ES-I3 (cell line): ENCODE results near the gene USP7.

Experiments
- H3K36me3 ChIP-seq: 2 replicates; pipeline ENCODE4 v1.6.1; 2013; ENCODE audit warnings: mild to moderate bottlenecking, low read length, control low read depth, moderate library complexity; ENCODE audit not compliant: insufficient read depth
- H3K4me1 ChIP-seq: 2 replicates; pipeline ENCODE4 v1.6.1; 2013; ENCODE audit warnings: mild to moderate bottlenecking, control low read depth, low read length; ENCODE audit not compliant: insufficient read depth
- H3K9ac ChIP-seq: 2 replicates; pipeline ENCODE4 v1.6.1; 2013; ENCODE audit warnings: low read depth, mild to moderate bottlenecking, low read length, moderate library complexity
- H3K9me3 ChIP-seq: 2 replicates; pipeline ENCODE4 v1.6.1; 2013; ENCODE audit warnings: mild to moderate bottlenecking, low read length, moderate library complexity; ENCODE audit not compliant: control insufficient read depth, insufficient read depth

The USP7 gene

DNA sequence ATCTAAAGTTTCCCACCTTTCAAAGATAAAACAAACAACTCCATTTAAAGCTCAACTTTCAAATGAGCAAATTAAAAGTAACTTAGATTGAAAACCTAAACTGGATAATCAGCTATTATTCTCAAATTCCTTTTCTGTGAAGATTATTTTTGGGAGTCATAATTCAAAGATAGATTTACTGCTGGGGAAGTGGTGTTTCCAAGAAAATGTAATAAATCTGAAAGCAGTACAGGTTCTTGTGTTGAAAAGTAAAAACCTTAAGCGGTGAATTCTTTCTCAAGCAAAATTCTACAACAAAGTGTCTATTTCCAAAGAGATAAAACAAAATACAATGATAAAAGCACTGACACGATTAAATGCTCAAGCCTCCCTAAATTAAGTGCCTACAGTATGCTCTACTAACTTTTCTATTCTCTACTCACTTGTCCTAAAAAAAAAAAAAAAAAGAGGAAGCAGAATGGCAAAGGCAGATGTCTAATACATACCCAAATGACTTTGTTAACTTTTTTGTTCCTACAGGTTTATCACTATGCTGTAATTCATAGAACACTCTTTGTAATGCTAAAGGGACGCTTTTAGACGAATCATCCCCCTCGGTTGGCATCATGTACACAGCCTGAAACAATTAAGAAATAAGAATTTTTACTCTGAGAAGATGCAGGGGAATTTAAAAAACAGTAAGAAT is 47.0 kb downstream of the USP7 start:
- no peaks in the 10 kb centered on the region for H3K9me3 ChIP-seq
- H3K9ac ChIP-seq: no peak overlapping the region
- no peaks in the 10 kb centered on the region for H3K4me1 ChIP-seq
- peaks cover 29% of the 10 kb centered on the region for H3K36me3 ChIP-seq

DNA sequence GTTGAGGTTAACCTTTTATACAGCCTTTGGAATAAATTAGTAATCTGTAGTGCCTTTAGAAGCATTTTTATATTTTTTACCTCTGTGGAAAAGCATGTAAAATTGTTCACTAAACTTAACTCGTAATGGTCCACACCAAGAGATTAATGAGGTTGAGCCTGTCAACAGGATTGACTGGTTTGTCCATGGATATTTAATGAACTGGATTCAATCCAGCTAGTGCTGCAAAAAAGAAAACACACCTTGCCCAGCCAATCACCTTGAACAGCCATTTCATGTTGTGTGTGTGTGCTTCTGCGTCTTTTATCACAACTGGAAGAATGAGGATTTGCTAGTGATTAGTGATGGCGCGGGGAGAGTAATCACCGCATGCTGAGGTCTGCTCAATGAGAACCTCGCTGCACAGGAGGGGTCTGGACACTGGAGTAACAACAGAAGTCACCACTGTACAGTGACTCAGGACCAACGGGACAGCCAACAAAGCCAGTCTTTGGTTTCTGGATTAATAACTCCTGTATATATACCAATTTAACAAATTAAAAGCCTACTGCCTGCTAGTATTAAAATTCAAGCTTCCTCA is 47.9 kb downstream of the USP7 start:
- H3K9me3 ChIP-seq: no peaks in the 10 kb centered on the region
- H3K9ac ChIP-seq: no peak overlapping the region
- H3K4me1 ChIP-seq: peaks cover 6% of the 10 kb centered on the region; the same call in 1 of the 2 replicates
- peaks cover 28% of the 10 kb centered on the region for H3K36me3 ChIP-seq

DNA sequence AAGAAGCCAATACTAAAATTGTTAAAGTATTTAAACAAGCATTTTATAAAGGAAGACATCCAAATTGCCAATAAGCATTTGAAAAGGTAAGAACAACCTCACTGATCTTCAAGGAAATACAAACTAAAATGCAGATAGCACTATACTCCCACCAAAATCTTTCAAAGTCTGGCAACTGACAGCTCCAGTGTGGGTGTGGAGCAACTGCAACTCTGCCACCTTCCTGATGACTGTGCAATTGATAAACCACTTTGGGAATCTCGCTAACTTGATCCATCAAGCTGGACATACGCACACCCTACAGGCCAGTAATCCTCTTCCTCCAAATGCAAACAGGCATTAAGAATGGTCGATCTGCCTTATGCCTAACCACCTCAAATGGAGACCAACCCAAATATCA is 49.6 kb downstream of the USP7 start:
- Histone ChIP-seq H3K36me3 (peaks cover 29% of the 10 kb centered on the region), H3K9ac (no peak overlapping the region), H3K9me3 (no peaks in the 10 kb centered on the region), H3K4me1 (peaks cover 9% of the 10 kb centered on the region)

DNA sequence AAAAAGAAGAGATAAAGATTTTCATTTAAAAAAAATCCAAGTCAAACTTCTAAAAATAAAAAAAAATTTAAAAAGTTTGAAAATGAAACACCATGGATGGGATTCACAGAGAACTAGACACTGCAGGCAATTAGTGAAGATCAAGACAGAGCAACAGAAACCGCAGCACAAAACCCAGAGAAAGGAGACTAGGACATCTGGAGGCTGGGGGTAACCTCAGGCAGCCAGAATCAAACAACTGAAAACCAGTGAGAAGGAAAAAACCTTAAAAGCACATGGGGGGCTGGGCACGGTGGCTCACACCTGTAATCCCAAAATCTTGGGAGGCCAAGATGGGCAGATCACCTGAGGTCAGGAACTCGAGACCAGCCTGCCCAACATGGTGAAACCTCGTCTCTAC is 50.9 kb downstream of the USP7 start:
- Histone ChIP-seq H3K36me3 (peaks cover 33% of the 10 kb centered on the region), H3K4me1 (peaks cover 18% of the 10 kb centered on the region), H3K9me3 (no peaks in the 10 kb centered on the region), H3K9ac (no peak overlapping the region)

DNA sequence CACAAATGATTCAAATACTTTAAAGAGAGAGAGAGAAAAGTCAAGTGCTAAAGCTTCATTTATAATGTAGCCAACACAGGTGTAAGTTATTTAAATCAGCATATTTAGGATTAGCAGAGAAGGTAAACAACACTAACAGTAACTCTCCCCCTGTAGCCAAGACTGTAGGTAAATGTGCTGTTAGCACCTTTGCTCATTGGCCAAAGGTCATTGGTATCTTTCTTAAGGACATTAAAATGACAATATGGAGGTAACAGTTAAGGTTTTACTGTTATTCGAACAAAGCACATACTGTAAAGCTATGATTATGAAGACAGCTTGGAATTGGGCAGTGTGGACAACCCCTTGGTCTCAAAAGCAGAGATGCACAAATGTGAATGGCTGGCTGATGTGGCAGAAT is 52.9 kb downstream of the USP7 start:
- H3K9me3 ChIP-seq: no peaks in the 10 kb centered on the region
- peaks cover 18% of the 10 kb centered on the region for H3K4me1 ChIP-seq
- H3K9ac ChIP-seq: no peak overlapping the region
- peaks cover 30% of the 10 kb centered on the region for H3K36me3 ChIP-seq

DNA sequence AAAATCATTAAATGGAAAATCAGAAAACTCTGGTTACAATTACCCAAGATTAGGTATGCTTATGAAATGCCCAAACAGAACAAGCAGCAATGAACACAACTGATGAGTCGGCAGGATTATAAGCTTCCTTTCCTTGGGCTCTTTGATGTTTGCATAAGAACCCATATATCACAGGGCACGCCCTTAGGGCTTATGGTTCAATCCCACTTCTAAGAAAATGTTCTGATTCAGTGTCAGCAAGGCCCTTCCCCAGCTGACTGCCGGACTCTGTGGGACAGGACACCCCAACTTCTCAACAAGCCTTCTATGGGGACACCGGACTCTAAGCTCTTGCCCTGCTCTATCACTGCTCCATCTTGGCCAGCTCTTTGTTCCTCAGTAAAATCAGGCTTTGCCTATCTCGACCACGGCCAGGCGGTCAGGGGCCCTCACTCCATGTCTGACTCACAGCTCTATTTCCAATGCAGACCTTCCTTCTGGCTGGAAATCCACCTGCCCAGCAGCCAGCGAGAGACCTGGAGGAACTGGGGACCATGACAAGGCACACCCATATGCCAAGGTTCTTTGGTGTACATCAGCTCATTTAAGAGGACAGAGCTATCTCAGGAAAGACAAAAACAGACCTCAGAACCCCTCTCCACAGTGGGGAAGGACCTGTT is 54.8 kb downstream of the USP7 start:
- Histone ChIP-seq H3K9me3 (no peaks in the 10 kb centered on the region), H3K36me3 (peaks cover 38% of the 10 kb centered on the region), H3K4me1 (peaks cover 18% of the 10 kb centered on the region), H3K9ac (no peak overlapping the region)

DNA sequence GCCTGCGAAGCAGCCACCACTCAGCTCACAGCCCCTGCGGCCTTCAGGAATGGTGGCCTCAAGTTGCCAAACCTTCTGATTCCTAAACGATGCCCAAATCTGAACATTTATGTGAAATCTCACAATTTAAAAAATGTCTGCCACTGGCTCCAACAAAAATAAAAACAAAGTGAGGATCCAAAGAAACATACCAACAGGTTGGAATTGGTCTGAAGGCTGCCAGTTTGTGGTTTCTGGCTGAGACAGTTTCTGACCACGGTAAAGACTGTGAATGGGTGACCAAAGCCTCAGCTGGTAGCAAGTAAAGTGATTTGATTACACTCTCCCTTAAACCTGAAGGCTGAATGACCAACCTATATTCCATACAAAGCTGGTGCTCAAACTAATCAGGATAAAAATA is 56.6 kb downstream of the USP7 start:
- Histone ChIP-seq H3K36me3 (peaks cover 47% of the 10 kb centered on the region), H3K4me1 (peaks cover 18% of the 10 kb centered on the region), H3K9me3 (no peaks in the 10 kb centered on the region), H3K9ac (no peak overlapping the region)

DNA sequence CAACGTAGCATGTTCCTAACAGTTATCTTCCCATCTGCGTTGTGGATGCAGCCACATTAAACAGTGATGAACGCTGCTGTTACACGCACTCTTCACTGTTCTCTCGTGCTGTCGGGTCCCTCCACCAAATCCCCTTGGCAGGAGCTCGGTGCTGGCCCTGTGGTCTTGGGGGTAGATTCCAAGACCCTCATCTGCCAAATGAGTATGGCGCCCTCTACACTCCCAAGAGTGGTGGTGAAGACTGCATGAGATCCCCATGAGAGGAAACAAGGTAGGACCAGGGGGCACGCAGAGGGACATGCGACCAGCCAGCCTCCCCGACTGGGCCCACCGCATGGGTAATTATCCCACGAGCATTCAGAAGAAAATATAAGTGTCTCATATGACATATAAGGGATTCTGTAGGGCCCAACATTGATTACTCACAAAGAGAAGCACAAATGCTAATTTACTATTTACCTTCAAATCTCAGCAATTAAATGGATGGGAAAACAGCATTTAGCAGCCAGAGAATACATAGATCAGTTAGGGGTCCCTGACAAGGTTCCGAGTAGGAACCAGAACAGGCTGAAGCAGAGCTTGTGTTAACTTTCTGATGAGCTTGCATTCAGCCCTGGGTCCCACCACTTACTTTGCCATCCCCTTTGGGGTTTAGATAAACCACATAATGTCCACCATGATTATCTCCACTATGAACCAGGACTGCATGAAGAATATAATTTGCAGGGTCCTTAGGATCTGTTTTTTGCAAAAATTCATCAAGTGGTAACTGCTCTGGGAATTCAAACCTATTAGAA is 57.7 kb downstream of the USP7 start:
- H3K9ac ChIP-seq: no peak overlapping the region

DNA sequence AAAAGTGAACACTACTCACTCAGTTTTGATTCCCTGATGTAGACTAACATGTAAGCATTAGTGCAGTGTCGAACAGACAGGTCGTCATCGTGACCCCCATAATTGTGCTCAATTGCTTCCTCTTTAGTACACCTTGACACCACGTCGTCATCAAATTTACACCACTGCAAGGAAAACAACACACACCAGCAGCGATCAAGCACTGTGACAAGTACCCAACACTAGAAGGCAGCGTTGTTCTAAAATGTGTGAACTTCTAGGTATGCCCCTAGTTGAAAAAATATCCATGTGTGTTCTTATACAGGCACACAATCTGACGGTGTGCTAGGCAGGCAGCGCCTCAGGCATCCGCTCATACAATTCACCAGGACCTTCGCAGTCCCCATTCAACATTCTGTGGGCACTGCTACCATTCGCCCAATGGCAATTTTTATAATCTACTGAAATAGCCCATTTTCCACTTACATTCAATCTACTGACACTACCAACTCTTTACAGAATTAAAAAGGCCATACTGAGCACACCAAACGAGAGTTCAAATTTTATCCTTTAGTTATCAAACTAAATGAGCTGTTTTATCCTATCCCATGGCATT is 58.4 kb downstream of the USP7 start:
- no peaks in the 10 kb centered on the region for H3K9me3 ChIP-seq
- no peak overlapping the region for H3K9ac ChIP-seq
- peaks cover 11% of the 10 kb centered on the region for H3K4me1 ChIP-seq
- H3K36me3 ChIP-seq: peaks cover 52% of the 10 kb centered on the region

More for the DNA sequence above, 57.7 kb downstream of the USP7 start:
- H3K36me3 ChIP-seq: peaks cover 57% of the 10 kb centered on the region
- peaks cover 13% of the 10 kb centered on the region for H3K4me1 ChIP-seq
- no peaks in the 10 kb centered on the region for H3K9me3 ChIP-seq

DNA sequence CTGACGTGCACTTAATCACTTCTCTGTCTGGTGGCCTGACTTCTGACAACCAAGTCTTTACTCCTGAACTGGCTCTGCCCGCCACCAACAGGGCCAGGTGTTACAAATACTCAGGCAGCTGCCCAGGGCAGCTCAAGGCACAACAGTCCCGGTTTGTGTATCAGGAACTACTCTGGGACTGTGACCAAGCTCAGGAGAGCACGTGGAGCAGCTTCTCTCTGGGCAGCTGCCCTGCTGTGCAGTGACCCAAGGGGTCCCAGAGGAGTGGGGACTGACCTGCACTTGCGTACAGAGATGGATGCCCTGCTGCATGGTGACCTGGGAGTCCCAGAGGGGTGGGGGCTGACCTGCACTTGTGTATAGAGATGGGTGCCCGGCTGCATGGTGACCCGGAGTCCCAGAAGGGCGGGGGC is 59.7 kb downstream of the USP7 start:
- Histone ChIP-seq H3K9me3 (no peaks in the 10 kb centered on the region), H3K36me3 (peaks cover 60% of the 10 kb centered on the region), H3K9ac (no peak overlapping the region), H3K4me1 (peaks cover 8% of the 10 kb centered on the region)

DNA sequence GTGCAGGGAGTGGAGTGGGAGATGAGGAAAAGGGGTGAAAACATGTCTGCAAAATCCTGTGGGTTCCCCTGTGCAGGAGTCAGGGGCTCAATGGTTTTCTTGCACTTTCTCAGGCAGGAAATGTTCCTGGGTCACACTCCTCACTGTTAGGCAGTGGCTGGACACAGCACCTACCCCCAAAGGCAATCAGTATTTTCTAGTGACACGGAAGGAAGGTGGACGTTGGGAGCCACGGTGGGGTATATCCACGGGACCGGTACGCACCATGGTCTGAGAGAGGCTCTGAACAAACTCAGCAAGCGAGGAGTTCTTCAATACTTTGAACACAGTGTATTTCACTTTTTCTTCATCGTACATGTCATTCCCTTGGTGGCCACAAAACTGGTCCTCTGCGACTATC is 60.7 kb downstream of the USP7 start:
- Histone ChIP-seq H3K9me3 (no peaks in the 10 kb centered on the region), H3K4me1 (no peaks in the 10 kb centered on the region), H3K36me3 (peaks cover 59% of the 10 kb centered on the region), H3K9ac (no peak overlapping the region)

DNA sequence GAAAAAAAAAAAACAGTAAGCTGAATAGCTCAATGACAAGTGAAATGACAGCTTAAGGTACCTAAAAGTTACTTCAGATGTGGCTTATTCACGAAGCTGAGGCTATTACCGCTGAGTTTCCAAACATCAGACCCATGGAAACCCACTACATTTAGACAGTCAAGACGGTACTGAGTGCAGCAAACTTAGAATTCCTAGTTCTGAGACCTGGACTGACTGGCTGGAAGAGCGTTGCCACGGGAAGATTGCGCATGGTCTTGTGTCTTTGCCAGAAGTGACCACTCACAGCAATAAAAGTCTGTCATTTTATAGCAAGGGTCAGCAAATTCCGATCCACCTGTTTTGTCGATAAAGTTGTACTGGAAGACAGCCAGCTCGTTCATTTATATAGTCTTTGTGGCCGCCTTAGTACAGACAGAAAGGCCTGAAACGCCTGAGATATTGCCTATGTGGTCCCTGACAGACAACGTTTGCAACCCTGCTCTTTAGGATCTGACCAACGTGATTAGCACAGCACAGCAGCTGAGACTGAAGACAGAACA is 62.3 kb downstream of the USP7 start:
- H3K9ac ChIP-seq: no peak overlapping the region
- peaks cover 70% of the 10 kb centered on the region for H3K36me3 ChIP-seq

DNA sequence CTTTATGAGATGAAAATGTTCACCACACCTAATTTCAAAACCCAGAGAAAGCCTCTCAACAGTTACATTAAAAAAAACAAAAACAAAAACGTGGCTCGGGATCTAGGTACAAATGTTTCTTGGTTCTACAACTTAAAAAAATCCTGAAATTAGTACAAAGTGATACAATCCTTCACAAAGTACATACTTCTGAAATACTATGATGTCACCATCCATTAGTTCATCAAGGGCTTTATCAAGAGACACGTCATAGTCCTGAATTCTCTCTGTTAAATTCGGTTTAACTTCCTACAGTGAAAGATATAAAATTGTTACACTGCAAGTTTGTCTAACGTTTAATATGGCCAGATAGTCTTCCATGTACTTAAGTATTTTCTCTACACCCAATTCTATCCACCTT is 63.4 kb downstream of the USP7 start:
- H3K9me3 ChIP-seq: no peaks in the 10 kb centered on the region
- H3K4me1 ChIP-seq: no peaks in the 10 kb centered on the region
- H3K36me3 ChIP-seq: peaks cover 74% of the 10 kb centered on the region
- H3K9ac ChIP-seq: no peak overlapping the region

More for the DNA sequence above, 62.3 kb downstream of the USP7 start:
- H3K4me1 ChIP-seq: no peaks in the 10 kb centered on the region
- H3K9me3 ChIP-seq: no peaks in the 10 kb centered on the region

DNA sequence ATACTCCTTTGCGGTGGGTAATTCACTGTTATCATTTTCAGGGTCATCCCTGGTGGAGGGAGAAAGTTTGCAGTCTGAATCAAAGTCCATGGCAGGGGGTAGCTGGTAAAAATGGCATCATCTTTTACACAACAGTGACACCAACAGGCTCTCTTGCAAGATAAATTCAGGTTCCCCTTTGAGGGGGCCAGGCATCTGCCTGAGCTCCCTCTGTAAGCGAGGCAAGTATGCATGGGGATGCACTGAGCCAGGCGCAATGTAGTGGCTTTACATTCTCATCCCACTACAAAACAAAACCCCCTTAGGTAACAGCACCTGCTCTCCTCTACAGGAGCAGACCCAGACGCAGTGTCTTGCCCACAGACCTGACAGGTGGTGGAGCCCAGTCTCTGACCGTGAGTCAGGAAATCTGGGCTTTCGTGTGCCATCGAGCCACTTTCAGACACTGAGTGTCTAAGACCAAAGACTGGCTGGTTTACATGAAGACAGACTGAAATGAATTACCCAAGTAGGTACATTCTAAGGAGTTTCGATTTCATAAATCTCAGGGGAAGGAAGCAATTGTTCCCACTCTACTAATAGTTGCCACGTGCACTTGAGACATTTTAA is 63.9 kb downstream of the USP7 start:
- no peak overlapping the region for H3K9ac ChIP-seq
- peaks cover 73% of the 10 kb centered on the region for H3K36me3 ChIP-seq
- H3K4me1 ChIP-seq: no peaks in the 10 kb centered on the region
- no peaks in the 10 kb centered on the region for H3K9me3 ChIP-seq
